HG03521 (cell line): ENCODE results near the gene SLC39A11.

Source experiments
- ATAC-seq: cut with Tn5 transposase; IDR thresholded peaks from one replicate; pipeline ENCODE4 v1.9.1; 2021; ENCODE audit warnings: mild to moderate bottlenecking, moderate library complexity; ENCODE audit not compliant: unreplicated experiment

SLC39A11 gene

GRCh38 chr17:73045724-73046123, 46.8 kb downstream of the SLC39A11 start:
- ATAC-seq: no peak

GRCh38 chr17:73043686-73044581, 48.6 kb downstream of the SLC39A11 start:
- no peak for ATAC-seq

- no peak for ATAC-seq
Observed at GRCh38 chr17:73042809-73043685, 49.4 kb downstream of the SLC39A11 start.

- no peak for ATAC-seq
Observed at GRCh38 chr17:73042225-73042624, 50.3 kb downstream of the SLC39A11 start.

- ATAC-seq: no peak
Observed at GRCh38 chr17:73039282-73039681, 53.2 kb downstream of the SLC39A11 start.

- no peak for ATAC-seq
Observed at GRCh38 chr17:73031472-73031871, 61.0 kb downstream of the SLC39A11 start.

- no peak for ATAC-seq
Observed at GRCh38 chr17:73030995-73031394, 61.5 kb downstream of the SLC39A11 start.

- no peak for ATAC-seq
Observed at GRCh38 chr17:73030501-73030921, 62.0 kb downstream of the SLC39A11 start.

GRCh38 chr17:73029991-73030390, 62.5 kb downstream of the SLC39A11 start:
- no peak for ATAC-seq

- ATAC-seq: no peak
Observed at GRCh38 chr17:73029021-73029420, 63.5 kb downstream of the SLC39A11 start.

GRCh38 chr17:73028299-73028755, 64.2 kb downstream of the SLC39A11 start:
- no peak for ATAC-seq

GRCh38 chr17:73027130-73027741, 65.3 kb downstream of the SLC39A11 start:
- no peak for ATAC-seq

GRCh38 chr17:73025041-73025560, 67.4 kb downstream of the SLC39A11 start:
- no peak for ATAC-seq

- no peak for ATAC-seq
Observed at GRCh38 chr17:73023759-73024158, 68.7 kb downstream of the SLC39A11 start.

GRCh38 chr17:73022694-73023093, 69.8 kb downstream of the SLC39A11 start:
- ATAC-seq: no peak

GRCh38 chr17:73021771-73022170, 70.7 kb downstream of the SLC39A11 start:
- no peak for ATAC-seq

GRCh38 chr17:73020110-73020509, 72.4 kb downstream of the SLC39A11 start:
- ATAC-seq: no peak

GRCh38 chr17:73018599-73018998, 73.9 kb downstream of the SLC39A11 start:
- ATAC-seq: no peak

- ATAC-seq: no peak
Observed at GRCh38 chr17:73017658-73018057, 74.8 kb downstream of the SLC39A11 start.

GRCh38 chr17:73015722-73016276, 76.7 kb downstream of the SLC39A11 start:
- ATAC-seq: no peak
